A549 (cell line): Measurements from ENCODE around the gene ANKRD24. TPM values are rescaled to one million over a fixed set of nuclear protein-coding genes. Genes with fewer than 3 reads are reported as not detected.

Experiments
- ATAC-seq, 2 experiments: fragments of 200-7000 bp in 1 of 2; fragments of >200 bp in 1 of 2; cut with Nextera tagmentation in 1 of 2; cut with Tn5 transposase in 1 of 2; 3 replicates each; pipeline versions ENCODE4 v1.8.0 to v1.9.1; 2018 to 2020; ENCODE audit warnings: mild to moderate bottlenecking in 1 of 2, moderate library complexity in 1 of 2
- CTCF ChIA-PET: fragments of 300-600 bp; sonication (Branson Sonifier 250); formaldehyde crosslinking; extraction: SDS; loops from one replicate; lab custom pipeline; 2021; ENCODE audit warnings: antibody characterized with exemption, inconsistent platforms; lab: Yijun Ruan, JAX
- POLR2A ChIA-PET: fragments of 350-600 bp; formaldehyde crosslinking; extraction: SDS; loops from one replicate; lab custom pipeline; 2021; ENCODE audit warnings: antibody characterized with exemption, inconsistent platforms; lab: Yijun Ruan, JAX
- DNase-seq, 2 experiments: peaks; one replicate each; pipeline versions ENCODE4 v3.0.0 to v3.0.0-alpha.2; 2011 to 2016; ENCODE audit warnings: low read depth in 1 of 2, low spot score in 1 of 2
- FAIRE-seq: peaks from 2 replicates; lab custom pipeline; 2011; peaks lifted over from hg19 to GRCh38; lab: Jason Lieb, UNC
- H3K27ac ChIP-seq, 2 experiments: fragments of >200 bp; sonication (Bioruptor Twin); formaldehyde crosslinking; 3 replicates each; pipeline ENCODE4 v1.5.1; 2016 to 2017
- H3K4me1 ChIP-seq: fragments of >200 bp; sonication (Bioruptor Twin); formaldehyde crosslinking; 3 replicates; pipeline ENCODE4 v1.6.1; 2016
- H3K4me2 ChIP-seq: fragments of >200 bp; sonication (Bioruptor Twin); formaldehyde crosslinking; 3 replicates; pipeline ENCODE4 v1.6.1; 2016
- H3K4me3 ChIP-seq: fragments of >200 bp; sonication (Bioruptor Twin); formaldehyde crosslinking; 3 replicates; pipeline ENCODE4 v1.5.1; 2016
- H3K9me3 ChIP-seq: fragments of >200 bp; sonication (Bioruptor Twin); formaldehyde crosslinking; 3 replicates; pipeline ENCODE4 v1.6.1; 2016
- CBX2 ChIP-seq: fragments of 200-600 bp; sonication (generic); IDR thresholded peaks from 2 replicates; pipeline ENCODE4 v1.6.1; 2016; ENCODE audit warnings: low read depth, mild to moderate bottlenecking, borderline replicate concordance
- ESRRA ChIP-seq: fragments of 150-350 bp; IDR thresholded peaks from 2 replicates; pipeline ENCODE4 v1.6.1; 2014; ENCODE audit warnings: mild to moderate bottlenecking, low read length, borderline replicate concordance
- FOSB ChIP-seq: fragments of 250-450 bp; sonication (Bioruptor Pico); IDR thresholded peaks from 2 replicates; pipeline ENCODE4 v1.5.0; 2020; ENCODE audit warnings: mild to moderate bottlenecking, moderate library complexity
- HOXA7 ChIP-seq: fragments of 250-450 bp; sonication (Bioruptor Pico); IDR thresholded peaks from 2 replicates; pipeline ENCODE4 v1.5.0; 2020; ENCODE audit warnings: mild to moderate bottlenecking, moderate library complexity
- MAZ ChIP-seq: fragments of 150-350 bp; IDR thresholded peaks from 2 replicates; pipeline ENCODE4 v1.6.1; 2014; ENCODE audit warnings: antibody characterized with exemption, low read depth, low read length, borderline replicate concordance
- NPAS2 ChIP-seq: fragments of 250-450 bp; sonication (Bioruptor Pico); IDR thresholded peaks from 2 replicates; pipeline ENCODE4 v1.8.0; 2022; ENCODE audit warnings: mild to moderate bottlenecking, moderate library complexity, borderline replicate concordance
- RAD21 ChIP-seq, 2 experiments: fragments of >200 bp in 1 of 2; sonication (Bioruptor Twin) in 1 of 2; formaldehyde crosslinking in 1 of 2; IDR thresholded peaks in 1 of 2; conservative IDR thresholded peaks in 1 of 2; 2 replicates in 1 of 2; 3 replicates in 1 of 2; pipeline ENCODE4 v1.6.1; 2012 to 2018; ENCODE audit warnings: inconsistent platforms in 1 of 2
- RARB ChIP-seq: fragments of 250-450 bp; sonication (Bioruptor Pico); IDR thresholded peaks from 2 replicates; pipeline ENCODE4 v1.8.0; 2021; ENCODE audit warnings: mild to moderate bottlenecking, moderate library complexity
- ZC3H11A ChIP-seq: fragments of 450-650 bp; IDR thresholded peaks from 2 replicates; pipeline ENCODE4 v1.6.1; 2014; ENCODE audit warnings: antibody characterized with exemption, mild to moderate bottlenecking
- ZNF302 ChIP-seq: fragments of 250-450 bp; sonication (Bioruptor Pico); IDR thresholded peaks from 2 replicates; pipeline ENCODE4 v1.9.0; 2021; ENCODE audit warnings: inconsistent platforms, mild to moderate bottlenecking, moderate library complexity
- WGBS: methylation state at CpG from one replicate; pipeline ENCODE4 v1.1.6; 2017; ENCODE audit errors: missing lambda C conversion rate; 5-methylcytosine and 5-hydroxymethylcytosine counted together
- polyA plus RNA-seq, 4 experiments: library from polyadenylated mRNA; depleted of rRNA in 3 of 4; stranded (reverse); fragments of >200 nt; fragmentation: RNase III in 1 of 4; extraction: RNeasy Plus Mini Kit Qiagen cat#74134 plus additional on column Dnase treatment in 1 of 4; gene quantifications; 2 replicates in 3 of 4; 3 replicates in 1 of 4; pipeline ENCODE4 v1.2.3, GENCODE V29; 2011 to 2017
- TF ChIP-seq, protein P1 (sequence below): fragments of 150-350 bp; IDR thresholded peaks from 2 replicates; pipeline ENCODE4 v1.6.1; 2014; ENCODE audit warnings: low read depth, mild to moderate bottlenecking, low read length
- TF ChIP-seq, protein P2 (sequence below): IDR thresholded peaks from 2 replicates; pipeline ENCODE4 v1.6.1; 2012
- TF ChIP-seq, protein P3 (sequence below): fragments of >200 bp; sonication (Bioruptor Twin); formaldehyde crosslinking; IDR thresholded peaks from 3 replicates; pipeline ENCODE4 v1.5.1; 2016
- TF ChIP-seq, protein P4 (sequence below): IDR thresholded peaks from 2 replicates; pipeline ENCODE4 v1.6.1; 2012
- TF ChIP-seq, protein P5 (sequence below): fragments of 250-450 bp; sonication (Bioruptor Pico); IDR thresholded peaks from 2 replicates; pipeline ENCODE4 v1.5.0; 2021; ENCODE audit warnings: mild to moderate bottlenecking, moderate library complexity, borderline replicate concordance

Gene ANKRD24
- polyA plus RNA-seq, 2 of the 4 experiments (the other 2 are of a cell fraction): 0.28 to 0.36 TPM

DNA sequence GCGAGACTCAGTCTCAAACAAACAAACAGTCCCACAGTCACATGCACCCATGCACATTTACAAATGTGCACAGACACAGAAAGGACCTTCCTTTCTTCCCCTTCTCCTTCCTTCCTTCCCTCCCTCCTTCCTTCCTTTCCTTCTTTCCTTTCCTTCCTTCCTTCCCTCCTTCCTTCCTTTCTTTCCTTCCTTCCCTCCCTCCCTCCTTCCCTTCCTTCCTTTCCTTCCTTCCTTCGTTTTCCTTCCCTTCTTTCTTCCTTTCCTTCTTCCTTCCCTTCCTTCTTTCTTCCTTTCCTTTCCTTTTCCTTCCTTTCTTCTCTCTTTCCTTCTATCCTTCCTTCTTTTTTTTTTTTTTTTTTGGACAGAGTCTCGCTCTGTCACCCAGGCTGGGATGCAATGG, 30.6 kb downstream of the ANKRD24 start:
- ChIA-PET POLR2A (no interaction called here), CTCF (no interaction called here)
- peak overlapping the region; percentile 27; the same call in 1 of the 3 replicates for H3K4me2 ChIP-seq
- WGBS: 67% methylated on average over 3 of the region's 3 CpGs
- H3K27ac ChIP-seq: no peak overlapping the region
- no peak for TF ChIP-seq ZNF302 (CRISPR knock-in tag)
- TF ChIP-seq, all 56 proteins: peak for 0
- no peak for FAIRE-seq
- ATAC-seq: no peak
- no peaks in the 10 kb centered on the region for H3K9me3 ChIP-seq
- H3K4me3 ChIP-seq: no peak overlapping the region
- no peak for DNase-seq
- H3K4me1 ChIP-seq: peaks cover 16% of the 10 kb centered on the region

DNA sequence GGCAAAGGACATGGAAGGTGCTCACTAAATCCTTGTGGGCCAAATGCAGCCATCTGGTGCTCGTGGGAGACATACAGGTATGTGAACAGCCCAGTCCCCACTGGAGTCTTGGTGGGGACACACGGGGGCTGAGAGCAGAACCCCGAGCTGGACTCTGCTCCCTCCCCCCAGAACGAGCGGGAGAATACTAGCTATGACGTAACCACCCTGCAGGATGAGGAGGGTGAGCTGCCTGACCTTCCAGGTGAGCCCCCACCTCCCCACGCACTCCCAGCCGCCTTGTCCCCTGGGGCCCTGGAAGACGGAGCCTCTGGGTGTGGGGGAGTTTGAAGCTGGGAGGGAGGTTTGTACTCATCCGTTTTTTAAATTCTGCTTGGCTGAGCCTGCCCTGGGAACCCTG, 33.3 kb downstream of the ANKRD24 start:
- no peak for ATAC-seq
- FAIRE-seq: no peak
- ChIA-PET POLR2A (no interaction called here), CTCF (interaction anchor here (1.0 to 8.1 kb wide), 5 partner anchors 8 to 228 kb away, joined by 3 to 45 read pairs (median 7); no protein-coding TSS in a partner anchor)
- H3K9me3 ChIP-seq: no peaks in the 10 kb centered on the region
- H3K4me1 ChIP-seq: peaks cover 15% of the 10 kb centered on the region; the same call in 2 of the 3 replicates
- no peak overlapping the region for H3K4me3 ChIP-seq
- 63% methylated on average over 10 of the region's 10 CpGs for whole genome bisulfite sequencing
- H3K4me2 ChIP-seq: no peak overlapping the region
- H3K27ac ChIP-seq: no peak overlapping the region
- TF ChIP-seq ZC3H11A: no peak
- TF ChIP-seq, protein P1, sequence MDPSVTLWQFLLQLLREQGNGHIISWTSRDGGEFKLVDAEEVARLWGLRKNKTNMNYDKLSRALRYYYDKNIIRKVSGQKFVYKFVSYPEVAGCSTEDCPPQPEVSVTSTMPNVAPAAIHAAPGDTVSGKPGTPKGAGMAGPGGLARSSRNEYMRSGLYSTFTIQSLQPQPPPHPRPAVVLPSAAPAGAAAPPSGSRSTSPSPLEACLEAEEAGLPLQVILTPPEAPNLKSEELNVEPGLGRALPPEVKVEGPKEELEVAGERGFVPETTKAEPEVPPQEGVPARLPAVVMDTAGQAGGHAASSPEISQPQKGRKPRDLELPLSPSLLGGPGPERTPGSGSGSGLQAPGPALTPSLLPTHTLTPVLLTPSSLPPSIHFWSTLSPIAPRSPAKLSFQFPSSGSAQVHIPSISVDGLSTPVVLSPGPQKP: no peak
- no peak for TF ChIP-seq RARB
- TF ChIP-seq HOXA7 (CRISPR knock-in tag): no peak
- TF ChIP-seq ZNF302 (CRISPR knock-in tag): no peak
- DNase-seq: no peak

DNA sequence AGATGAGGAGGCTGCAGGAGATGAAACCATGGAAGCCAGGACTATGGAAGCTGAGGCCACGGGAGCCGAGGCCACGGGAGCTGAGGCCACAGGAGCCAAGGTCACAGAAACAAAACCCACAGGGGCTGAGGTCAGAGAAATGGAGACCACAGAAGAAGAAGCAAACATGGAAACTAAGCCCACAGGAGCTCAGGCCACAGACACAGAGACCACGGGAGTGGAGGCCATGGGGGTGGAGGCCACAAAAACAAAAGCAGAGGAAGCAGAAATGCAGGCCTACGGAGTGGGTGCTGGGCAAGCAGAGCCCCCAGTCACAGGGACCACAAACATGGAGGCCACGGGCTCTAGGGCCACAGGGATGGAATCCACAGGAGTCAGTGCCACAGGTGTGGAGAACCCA, 34.4 kb downstream of the ANKRD24 start:
- H3K4me3 ChIP-seq: no peak overlapping the region
- H3K9me3 ChIP-seq: no peaks in the 10 kb centered on the region
- ATAC-seq (no peak), DNase-seq (no peak), FAIRE-seq (no peak)
- H3K27ac ChIP-seq: no peak overlapping the region
- peaks cover 15% of the 10 kb centered on the region; the same call in 2 of the 3 replicates for H3K4me1 ChIP-seq
- POLR2A ChIA-PET: no interaction called here
- CTCF ChIA-PET: interaction anchor here (1.0 to 8.1 kb wide), 6 partner anchors 9 to 229 kb away, joined by 3 to 45 read pairs (median 6); no protein-coding TSS in a partner anchor
- H3K4me2 ChIP-seq: no peak overlapping the region
- 65% methylated on average over 6 of the region's 6 CpGs for WGBS
- TF ChIP-seq RAD21 (conservative IDR thresholded peaks at IDR 0.05 in 1 of 2, IDR thresholded peaks at IDR 0.05 in 1 of 2) (no peak), ESRRA (no peak), CBX2 (no peak), FOSB (no peak), MAZ (no peak), NPAS2 (no peak), HOXA7 (CRISPR knock-in tag) (no peak)
- TF ChIP-seq, protein P2, sequence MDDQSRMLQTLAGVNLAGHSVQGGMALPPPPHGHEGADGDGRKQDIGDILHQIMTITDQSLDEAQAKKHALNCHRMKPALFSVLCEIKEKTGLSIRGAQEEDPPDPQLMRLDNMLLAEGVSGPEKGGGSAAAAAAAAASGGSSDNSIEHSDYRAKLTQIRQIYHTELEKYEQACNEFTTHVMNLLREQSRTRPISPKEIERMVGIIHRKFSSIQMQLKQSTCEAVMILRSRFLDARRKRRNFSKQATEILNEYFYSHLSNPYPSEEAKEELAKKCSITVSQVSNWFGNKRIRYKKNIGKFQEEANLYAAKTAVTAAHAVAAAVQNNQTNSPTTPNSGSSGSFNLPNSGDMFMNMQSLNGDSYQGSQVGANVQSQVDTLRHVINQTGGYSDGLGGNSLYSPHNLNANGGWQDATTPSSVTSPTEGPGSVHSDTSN: no peak
- TF ChIP-seq, protein P3, sequence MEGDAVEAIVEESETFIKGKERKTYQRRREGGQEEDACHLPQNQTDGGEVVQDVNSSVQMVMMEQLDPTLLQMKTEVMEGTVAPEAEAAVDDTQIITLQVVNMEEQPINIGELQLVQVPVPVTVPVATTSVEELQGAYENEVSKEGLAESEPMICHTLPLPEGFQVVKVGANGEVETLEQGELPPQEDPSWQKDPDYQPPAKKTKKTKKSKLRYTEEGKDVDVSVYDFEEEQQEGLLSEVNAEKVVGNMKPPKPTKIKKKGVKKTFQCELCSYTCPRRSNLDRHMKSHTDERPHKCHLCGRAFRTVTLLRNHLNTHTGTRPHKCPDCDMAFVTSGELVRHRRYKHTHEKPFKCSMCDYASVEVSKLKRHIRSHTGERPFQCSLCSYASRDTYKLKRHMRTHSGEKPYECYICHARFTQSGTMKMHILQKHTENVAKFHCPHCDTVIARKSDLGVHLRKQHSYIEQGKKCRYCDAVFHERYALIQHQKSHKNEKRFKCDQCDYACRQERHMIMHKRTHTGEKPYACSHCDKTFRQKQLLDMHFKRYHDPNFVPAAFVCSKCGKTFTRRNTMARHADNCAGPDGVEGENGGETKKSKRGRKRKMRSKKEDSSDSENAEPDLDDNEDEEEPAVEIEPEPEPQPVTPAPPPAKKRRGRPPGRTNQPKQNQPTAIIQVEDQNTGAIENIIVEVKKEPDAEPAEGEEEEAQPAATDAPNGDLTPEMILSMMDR: no peak
- TF ChIP-seq, protein P4, sequence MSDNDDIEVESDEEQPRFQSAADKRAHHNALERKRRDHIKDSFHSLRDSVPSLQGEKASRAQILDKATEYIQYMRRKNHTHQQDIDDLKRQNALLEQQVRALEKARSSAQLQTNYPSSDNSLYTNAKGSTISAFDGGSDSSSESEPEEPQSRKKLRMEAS: no peak
- TF ChIP-seq, protein P5, sequence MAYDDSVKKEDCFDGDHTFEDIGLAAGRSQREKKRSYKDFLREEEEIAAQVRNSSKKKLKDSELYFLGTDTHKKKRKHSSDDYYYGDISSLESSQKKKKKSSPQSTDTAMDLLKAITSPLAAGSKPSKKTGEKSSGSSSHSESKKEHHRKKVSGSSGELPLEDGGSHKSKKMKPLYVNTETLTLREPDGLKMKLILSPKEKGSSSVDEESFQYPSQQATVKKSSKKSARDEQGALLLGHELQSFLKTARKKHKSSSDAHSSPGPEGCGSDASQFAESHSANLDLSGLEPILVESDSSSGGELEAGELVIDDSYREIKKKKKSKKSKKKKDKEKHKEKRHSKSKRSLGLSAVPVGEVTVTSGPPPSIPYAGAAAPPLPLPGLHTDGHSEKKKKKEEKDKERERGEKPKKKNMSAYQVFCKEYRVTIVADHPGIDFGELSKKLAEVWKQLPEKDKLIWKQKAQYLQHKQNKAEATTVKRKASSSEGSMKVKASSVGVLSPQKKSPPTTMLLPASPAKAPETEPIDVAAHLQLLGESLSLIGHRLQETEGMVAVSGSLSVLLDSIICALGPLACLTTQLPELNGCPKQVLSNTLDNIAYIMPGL (CRISPR knock-in tag): no peak
